A549 (cell line): Measurements from ENCODE around the gene KCNG2.

ENCODE experiments used
- EHF ChIP-seq: fragments of 250-450 bp; sonication (Bioruptor Pico); IDR thresholded peaks from 2 replicates; pipeline ENCODE4 v1.5.0; 2020; ENCODE audit warnings: mild to moderate bottlenecking
- EP300 ChIP-seq, 2 experiments: fragments of >200 bp; sonication (Bioruptor Twin); formaldehyde crosslinking; IDR thresholded peaks; 2 replicates in 1 of 2; 3 replicates in 1 of 2; pipeline ENCODE4 v1.6.1; 2016 to 2017
- MAFK ChIP-seq: fragments of 450-650 bp; IDR thresholded peaks from 2 replicates; pipeline ENCODE4 v1.6.1; 2014; ENCODE audit not compliant: partially characterized antibody
- NR3C1 ChIP-seq: fragments of >200 bp; sonication (Bioruptor Twin); formaldehyde crosslinking; IDR thresholded peaks from 3 replicates; pipeline ENCODE4 v1.6.1; 2017
- POLR2A ChIP-seq: IDR thresholded peaks from 2 replicates; pipeline ENCODE4 v1.6.1; 2012; ENCODE audit warnings: mild to moderate bottlenecking, low read length
- TF ChIP-seq, protein P1 (sequence below): fragments of >200 bp; sonication (Bioruptor Twin); formaldehyde crosslinking; IDR thresholded peaks from 3 replicates; pipeline ENCODE4 v1.5.1; 2016
- TF ChIP-seq, protein P2 (sequence below): fragments of 250-450 bp; sonication (Bioruptor Pico); IDR thresholded peaks from 2 replicates; pipeline ENCODE4 v1.5.0; 2021; ENCODE audit warnings: mild to moderate bottlenecking, moderate library complexity, borderline replicate concordance

DNA sequence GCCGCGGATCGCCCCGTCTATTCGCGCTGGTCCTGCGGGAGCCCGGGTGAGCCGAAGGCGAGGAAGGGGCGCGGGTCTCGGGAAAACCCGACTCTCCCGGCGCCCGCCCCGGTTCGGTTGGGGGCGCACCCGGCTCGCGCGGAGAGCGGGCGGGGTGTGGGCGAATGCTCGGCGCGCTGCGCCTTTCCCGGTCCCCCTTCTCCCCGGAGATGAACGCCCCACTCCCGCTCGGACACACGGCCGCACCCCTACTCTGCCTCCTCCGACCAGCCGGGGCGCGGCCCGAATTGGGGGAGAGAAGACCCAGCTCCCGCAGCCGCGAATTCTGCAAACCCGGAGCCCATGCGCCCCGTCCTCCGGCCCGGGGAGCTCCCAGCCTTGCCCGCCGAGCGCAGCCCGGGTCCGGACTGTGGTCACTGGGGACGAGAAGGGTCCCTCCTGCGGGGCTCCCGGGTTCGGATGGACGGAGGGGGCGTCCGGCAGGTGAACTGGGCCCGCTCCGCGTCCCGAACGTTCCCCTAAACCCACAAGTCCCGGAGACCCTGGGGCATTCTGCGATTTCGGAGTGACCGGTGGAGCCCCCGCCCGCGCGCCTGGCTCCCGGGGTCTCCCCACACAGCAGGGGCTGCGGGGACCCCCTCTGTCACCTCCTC lies 734 bp downstream of the KCNG2 start:
- TF ChIP-seq, protein P1, sequence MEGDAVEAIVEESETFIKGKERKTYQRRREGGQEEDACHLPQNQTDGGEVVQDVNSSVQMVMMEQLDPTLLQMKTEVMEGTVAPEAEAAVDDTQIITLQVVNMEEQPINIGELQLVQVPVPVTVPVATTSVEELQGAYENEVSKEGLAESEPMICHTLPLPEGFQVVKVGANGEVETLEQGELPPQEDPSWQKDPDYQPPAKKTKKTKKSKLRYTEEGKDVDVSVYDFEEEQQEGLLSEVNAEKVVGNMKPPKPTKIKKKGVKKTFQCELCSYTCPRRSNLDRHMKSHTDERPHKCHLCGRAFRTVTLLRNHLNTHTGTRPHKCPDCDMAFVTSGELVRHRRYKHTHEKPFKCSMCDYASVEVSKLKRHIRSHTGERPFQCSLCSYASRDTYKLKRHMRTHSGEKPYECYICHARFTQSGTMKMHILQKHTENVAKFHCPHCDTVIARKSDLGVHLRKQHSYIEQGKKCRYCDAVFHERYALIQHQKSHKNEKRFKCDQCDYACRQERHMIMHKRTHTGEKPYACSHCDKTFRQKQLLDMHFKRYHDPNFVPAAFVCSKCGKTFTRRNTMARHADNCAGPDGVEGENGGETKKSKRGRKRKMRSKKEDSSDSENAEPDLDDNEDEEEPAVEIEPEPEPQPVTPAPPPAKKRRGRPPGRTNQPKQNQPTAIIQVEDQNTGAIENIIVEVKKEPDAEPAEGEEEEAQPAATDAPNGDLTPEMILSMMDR: no peak
- TF ChIP-seq EP300 (IDR thresholded peaks at IDR 0.05): no peak
- TF ChIP-seq MAFK: no peak
- no peak for TF ChIP-seq EHF (CRISPR knock-in tag)
- TF ChIP-seq, protein P2, sequence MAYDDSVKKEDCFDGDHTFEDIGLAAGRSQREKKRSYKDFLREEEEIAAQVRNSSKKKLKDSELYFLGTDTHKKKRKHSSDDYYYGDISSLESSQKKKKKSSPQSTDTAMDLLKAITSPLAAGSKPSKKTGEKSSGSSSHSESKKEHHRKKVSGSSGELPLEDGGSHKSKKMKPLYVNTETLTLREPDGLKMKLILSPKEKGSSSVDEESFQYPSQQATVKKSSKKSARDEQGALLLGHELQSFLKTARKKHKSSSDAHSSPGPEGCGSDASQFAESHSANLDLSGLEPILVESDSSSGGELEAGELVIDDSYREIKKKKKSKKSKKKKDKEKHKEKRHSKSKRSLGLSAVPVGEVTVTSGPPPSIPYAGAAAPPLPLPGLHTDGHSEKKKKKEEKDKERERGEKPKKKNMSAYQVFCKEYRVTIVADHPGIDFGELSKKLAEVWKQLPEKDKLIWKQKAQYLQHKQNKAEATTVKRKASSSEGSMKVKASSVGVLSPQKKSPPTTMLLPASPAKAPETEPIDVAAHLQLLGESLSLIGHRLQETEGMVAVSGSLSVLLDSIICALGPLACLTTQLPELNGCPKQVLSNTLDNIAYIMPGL: no peak
- no peak for TF ChIP-seq POLR2A
- TF ChIP-seq NR3C1: no peak
